Osteoblast (primary cell): ENCODE results near the gene FOXD2. TPM values are rescaled to one million over a fixed set of nuclear protein-coding genes. Genes with fewer than 3 reads are reported as not detected.
A peak's percentile ranks its signal among the peaks of the same experiment; 100 is the strongest.

Experiments used
- DNase-seq: peaks from one replicate; pipeline ENCODE4 v3.0.0; 2011; ENCODE audit warnings: low spot score, mixed read lengths; ENCODE audit not compliant: insufficient read length; ENCODE audit errors: missing footprints
- H2AFZ ChIP-seq: 2 replicates; pipeline ENCODE4 v1.6.0; 2011; ENCODE audit warnings: mild to moderate bottlenecking, low read length
- H3K27ac ChIP-seq: 2 replicates; pipeline ENCODE4 v1.5.1; 2011; ENCODE audit warnings: mild to moderate bottlenecking, low read depth, low read length, moderate library complexity
- H3K27me3 ChIP-seq: 2 replicates; pipeline ENCODE4 v1.6.0; 2012; ENCODE audit warnings: mild to moderate bottlenecking, control low read depth, inconsistent platforms, low read length, moderate library complexity; ENCODE audit not compliant: insufficient read depth
- H3K36me3 ChIP-seq: 2 replicates; pipeline ENCODE4 v1.5.1; 2011; ENCODE audit warnings: mild to moderate bottlenecking, low read length, control low read depth, moderate library complexity; ENCODE audit not compliant: insufficient read depth
- H3K4me1 ChIP-seq: 2 replicates; pipeline ENCODE4 v1.5.1; 2011; ENCODE audit warnings: mild to moderate bottlenecking, low read length, control low read depth, moderate library complexity; ENCODE audit not compliant: insufficient read depth
- H3K4me2 ChIP-seq: 2 replicates; pipeline ENCODE4 v1.6.0; 2011; ENCODE audit warnings: mild to moderate bottlenecking, low read length; ENCODE audit not compliant: insufficient read depth
- H3K4me3 ChIP-seq: fragments of 200-600 bp; sonication (generic); 3 replicates; pipeline ENCODE4 v1.5.1; 2012; ENCODE audit warnings: mild to moderate bottlenecking, low read length, inconsistent platforms; ENCODE audit not compliant: insufficient read depth
- H3K79me2 ChIP-seq: 2 replicates; pipeline ENCODE4 v1.6.0; 2012; ENCODE audit warnings: mild to moderate bottlenecking, low read length, control low read depth, inconsistent platforms; ENCODE audit not compliant: insufficient read depth
- H3K9me3 ChIP-seq: 2 replicates; pipeline ENCODE4 v1.5.1; 2011; ENCODE audit warnings: low read depth, low read length, control low read depth
- H4K20me1 ChIP-seq: 2 replicates; pipeline ENCODE4 v1.6.0; 2012; ENCODE audit warnings: mild to moderate bottlenecking, low read length, control low read depth; ENCODE audit not compliant: insufficient read depth
- CTCF ChIP-seq: IDR thresholded peaks from 2 replicates; pipeline ENCODE4 v1.5.1; 2011; ENCODE audit warnings: mild to moderate bottlenecking, low read depth, low read length, moderate library complexity; ENCODE audit errors: extremely low read depth
- total RNA-seq: library from RNA; depleted of rRNA; stranded (reverse); fragments of >200 nt; gene quantifications from 2 replicates; pipeline ENCODE4 v1.2.3, GENCODE V29; 2012

Gene FOXD2
- total RNA-seq, 1 donor, result 0.72 TPM

DNA sequence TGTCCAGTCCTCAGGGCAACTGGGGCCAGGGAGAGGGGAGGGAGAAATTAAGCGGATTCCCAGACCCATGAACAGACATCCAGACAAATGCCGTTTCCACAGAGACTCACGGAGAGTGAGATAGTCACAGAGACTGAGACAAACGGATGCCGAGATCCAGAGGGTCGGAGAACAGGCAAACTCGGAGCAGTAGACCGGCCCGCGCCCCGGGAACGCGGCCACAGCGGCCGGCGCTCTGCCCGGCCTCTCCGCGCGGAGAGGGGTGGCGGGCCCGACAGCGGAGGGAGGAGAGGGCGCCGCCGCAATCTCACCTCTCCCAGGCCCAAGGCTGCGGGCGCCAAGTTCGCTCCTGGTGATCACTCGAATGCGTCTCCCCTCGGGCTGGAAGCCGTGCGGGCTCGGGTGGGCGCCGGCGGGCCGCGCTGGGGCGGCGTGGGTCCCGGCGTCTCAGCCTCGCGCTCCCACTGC, 831 bp upstream of the FOXD2 start:
- no peaks in the 10 kb centered on the region for H3K79me2 ChIP-seq
- H3K4me3 ChIP-seq, result peak overlapping the region; percentile 78
- H3K27me3 ChIP-seq, result peaks cover 34% of the 10 kb centered on the region
- no peaks in the 10 kb centered on the region for H4K20me1 ChIP-seq
- H3K9me3 ChIP-seq, result no peaks in the 10 kb centered on the region
- H3K4me2 ChIP-seq, result peak overlapping the region; percentile 90
- no peak for TF ChIP-seq CTCF
- H3K27ac ChIP-seq, result peak overlapping the region; percentile 33
- H3K36me3 ChIP-seq, result no peaks in the 10 kb centered on the region
- DNase-seq, result peak; percentile 91
- H2AFZ ChIP-seq, result peak overlapping the region; percentile 98
- H3K4me1 ChIP-seq, result peaks cover 19% of the 10 kb centered on the region

- H3K27ac ChIP-seq, result no peak overlapping the region
- peaks cover 13% of the 10 kb centered on the region for H3K4me1 ChIP-seq
- peaks cover 42% of the 10 kb centered on the region for H3K27me3 ChIP-seq
- no peaks in the 10 kb centered on the region for H3K9me3 ChIP-seq
- peak overlapping the region; percentile 78 for H3K4me3 ChIP-seq
- no peak overlapping the region for H2AFZ ChIP-seq
- H3K79me2 ChIP-seq, result no peaks in the 10 kb centered on the region
- peak overlapping the region; percentile 90 for H3K4me2 ChIP-seq
- H3K36me3 ChIP-seq, result no peaks in the 10 kb centered on the region
- no peak for TF ChIP-seq CTCF
- no peaks in the 10 kb centered on the region for H4K20me1 ChIP-seq
- DNase-seq, result peak; percentile 66
These were observed 547 bp downstream of the FOXD2 start for GRCh38 chr1:47438165-47439016.

- peak; percentile 54 for DNase-seq
- no peak overlapping the region for H3K4me3 ChIP-seq
- peaks cover 9% of the 10 kb centered on the region for H3K4me1 ChIP-seq
- H2AFZ ChIP-seq, result no peak overlapping the region
- H3K36me3 ChIP-seq, result no peaks in the 10 kb centered on the region
- no peak overlapping the region for H3K27ac ChIP-seq
- H3K79me2 ChIP-seq, result no peaks in the 10 kb centered on the region
- no peak for TF ChIP-seq CTCF
- H3K27me3 ChIP-seq, result peaks cover 46% of the 10 kb centered on the region
- H3K4me2 ChIP-seq, result no peak overlapping the region
- H4K20me1 ChIP-seq, result no peaks in the 10 kb centered on the region
- H3K9me3 ChIP-seq, result no peaks in the 10 kb centered on the region
These were observed 1.4 kb downstream of the FOXD2 start for GRCh38 chr1:47439017-47439818.
